HepG2 (cell line): Measurements from ENCODE around the gene ST8SIA1. TPM values are rescaled to one million over a fixed set of nuclear protein-coding genes. Genes with fewer than 3 reads are reported as not detected.
A peak's percentile ranks its signal among the peaks of the same experiment; 100 is the strongest.

Source experiments
- ATAC-seq: fragments of 200-7000 bp; cut with Tn5 transposase; 3 replicates; pipeline ENCODE4 v1.9.1; 2020; ENCODE audit warnings: mild to moderate bottlenecking, moderate library complexity
- BruUV-seq: library from RNA; stranded (reverse); fragments of 400-500 nt; replicated peaks from 2 replicates; lab custom pipeline; 2021; lab: Mats Ljungman, UMichigan
- CTCF ChIA-PET: fragments of 300-600 bp; formaldehyde crosslinking; extraction: SDS; loops from one replicate; lab custom pipeline; 2021; ENCODE audit warnings: low total read pairs, inconsistent platforms, low intra/inter-chr PET ratio; lab: Yijun Ruan, JAX
- POLR2A ChIA-PET: fragments of 350-600 bp; sonication (Branson Sonifier 250); formaldehyde crosslinking; loops from one replicate; lab custom pipeline; 2020; ENCODE audit warnings: antibody characterized with exemption, inconsistent platforms; lab: Yijun Ruan, JAX
- DNase-seq: peaks from one replicate; pipeline ENCODE4 v3.0.0-alpha.2; 2015; ENCODE audit warnings: low spot score
- FAIRE-seq: peaks from 3 replicates; lab custom pipeline; 2011; peaks lifted over from hg19 to GRCh38; lab: Jason Lieb, UNC
- H2AFZ ChIP-seq: one replicate; pipeline ENCODE4 v1.6.1; 2011; ENCODE audit warnings: low read length, inconsistent platforms
- H3K27ac ChIP-seq: fragments of 300-600 bp; 3 replicates; pipeline ENCODE4 v1.8.0; 2011; ENCODE audit warnings: mixed run types, mild to moderate bottlenecking, mixed read lengths, low read length, inconsistent platforms; ENCODE audit not compliant: insufficient read depth; ENCODE audit errors: extremely low read length
- H3K27me3 ChIP-seq, 2 experiments: fragments of 200-600 bp in 1 of 2; 2 replicates in 1 of 2; 3 replicates in 1 of 2; pipeline versions ENCODE4 v1.6.0 to v1.8.0; 2011; ENCODE audit warnings: low read length in 2 of 2, mild to moderate bottlenecking in 2 of 2, moderate library complexity in 2 of 2, inconsistent platforms in 1 of 2; ENCODE audit not compliant: insufficient read depth in 2 of 2, control insufficient read depth in 1 of 2
- H3K36me3 ChIP-seq, 2 experiments: fragments of 200-600 bp in 1 of 2; replicated peaks in 1 of 2; 2 replicates in 1 of 2; 3 replicates in 1 of 2; pipeline versions ENCODE4 v1.5.1 to v1.8.0; 2011; ENCODE audit warnings: low read length in 2 of 2, inconsistent platforms in 1 of 2; ENCODE audit not compliant: insufficient read depth in 2 of 2, control insufficient read depth in 1 of 2
- H3K4me1 ChIP-seq: 2 replicates; pipeline ENCODE4 v1.5.1; 2012; ENCODE audit warnings: low read length, inconsistent platforms; ENCODE audit not compliant: insufficient read depth
- H3K4me2 ChIP-seq: 2 replicates; pipeline ENCODE4 v1.6.0; 2011; ENCODE audit warnings: low read depth, low read length, inconsistent platforms
- H3K4me3 ChIP-seq, 3 experiments: fragments of 200-600 bp in 1 of 3; sonication (generic), shearing (Covaris generic) in 1 of 3; replicated peaks in 1 of 3; 2 replicates each; pipeline ENCODE4 v1.5.1; 2011 to 2016; ENCODE audit warnings: low read length in 3 of 3, inconsistent platforms in 2 of 3, low read depth in 2 of 3, mild to moderate bottlenecking in 2 of 3, control low read depth in 1 of 3, mixed read lengths in 1 of 3; ENCODE audit not compliant: insufficient read depth in 1 of 3
- H3K79me2 ChIP-seq: one replicate; pipeline ENCODE4 v1.6.1; 2011; ENCODE audit warnings: low read length, inconsistent platforms; ENCODE audit not compliant: insufficient read depth
- H3K9ac ChIP-seq: 2 replicates; pipeline ENCODE4 v1.6.0; 2011; ENCODE audit warnings: mild to moderate bottlenecking, low read depth, low read length, inconsistent platforms; ENCODE audit not compliant: insufficient read depth
- H3K9me3 ChIP-seq: 2 replicates; pipeline ENCODE4 v1.5.1; 2012; ENCODE audit warnings: mild to moderate bottlenecking, low read length
- H4K20me1 ChIP-seq: 2 replicates; pipeline ENCODE4 v1.6.0; 2011; ENCODE audit warnings: inconsistent platforms, mild to moderate bottlenecking, low read length, moderate library complexity; ENCODE audit not compliant: insufficient read depth
- MAFK ChIP-seq, 2 experiments: IDR thresholded peaks in 1 of 2; conservative IDR thresholded peaks in 1 of 2; 2 replicates each; pipeline ENCODE4 v1.6.1; 2011; ENCODE audit warnings: improper control_type of control experiment in 2 of 2, low read length in 2 of 2
- MATR3 ChIP-seq: sonication (generic); formaldehyde crosslinking; IDR thresholded peaks from 2 replicates; pipeline ENCODE4 v1.4.0; 2020; ENCODE audit warnings: missing genetic modification reagents
- PCBP2 ChIP-seq: fragments of 200-400 bp; formaldehyde crosslinking; optimal IDR thresholded peaks from 2 replicates; pipeline ENCODE3; 2018; ENCODE audit warnings: low read length, low read depth; ENCODE audit not compliant: poor library complexity, severe bottlenecking
- RARG ChIP-seq: sonication (generic); formaldehyde crosslinking; IDR thresholded peaks from 2 replicates; pipeline ENCODE4 v1.4.0; 2020; ENCODE audit warnings: low read depth, mild to moderate bottlenecking, missing genetic modification reagents
- ZNF331 ChIP-seq: sonication (generic); formaldehyde crosslinking; IDR thresholded peaks from 2 replicates; pipeline ENCODE4 v1.4.0; 2020; ENCODE audit warnings: missing genetic modification reagents
- ZNF558 ChIP-seq: sonication (generic); formaldehyde crosslinking; IDR thresholded peaks from 2 replicates; pipeline ENCODE4 v1.9.0; 2022; ENCODE audit warnings: mild to moderate bottlenecking, missing genetic modification reagents, borderline replicate concordance
- WGBS: methylation state at CpG from one replicate; pipeline ENCODE4 v1.1.6; 2017; ENCODE audit warnings: low lambda C conversion rate; 5-methylcytosine and 5-hydroxymethylcytosine counted together
- in situ Hi-C: cut with HindIII; loops from 2 replicates; pipeline ENCODE4 v1.10.0; 2017; ENCODE audit warnings: low pct_unique_long_range_greater_than_20kb; ENCODE audit not compliant: extremely low pct_ligation_motif_present
- intact Hi-C: fragments of 100-400 bp; cut with micrococcal nuclease; formaldehyde crosslinking; loops from one replicate; pipeline ENCODE4 v1.10.0; 2022; ENCODE audit not compliant: unreplicated experiment
- polyA plus RNA-seq, 8 experiments: library from polyadenylated mRNA; depleted of rRNA in 3 of 8; stranded (reverse) in 7 of 8; unstranded in 1 of 8; fragments of >200 nt; fragmentation: Illumina TruSeq in 4 of 8; extraction: Trizol in 4 of 8; gene quantifications; 2 replicates each; pipeline versions ENCODE4 v1.2.1 to v1.2.3, GENCODE V29; 2011 to 2016; ENCODE audit warnings: low read depth in 4 of 8, missing spikeins in 1 of 8, mixed read lengths in 1 of 8; ENCODE audit not compliant: insufficient read depth in 1 of 8
- total RNA-seq, 5 experiments: library from RNA; depleted of rRNA; stranded (reverse); fragments of >200 nt; fragmentation: Illumina TruSeq; extraction: Trizol; gene quantifications; 2 replicates each; pipeline ENCODE4 v1.2.3, GENCODE V29; 2016; ENCODE audit warnings: low read depth in 1 of 5
- TF ChIP-seq, protein P1 (sequence below): sonication (generic); formaldehyde crosslinking; conservative IDR thresholded peaks from 2 replicates; pipeline ENCODE4 v1.8.0; 2022; ENCODE audit warnings: low read depth, missing genetic modification reagents

Gene ST8SIA1
- total and polyA plus RNA-seq, 2 of the 13 experiments (the other 11 are each of a cell fraction or from before 2014, with no cell fraction given): not detected

DNA sequence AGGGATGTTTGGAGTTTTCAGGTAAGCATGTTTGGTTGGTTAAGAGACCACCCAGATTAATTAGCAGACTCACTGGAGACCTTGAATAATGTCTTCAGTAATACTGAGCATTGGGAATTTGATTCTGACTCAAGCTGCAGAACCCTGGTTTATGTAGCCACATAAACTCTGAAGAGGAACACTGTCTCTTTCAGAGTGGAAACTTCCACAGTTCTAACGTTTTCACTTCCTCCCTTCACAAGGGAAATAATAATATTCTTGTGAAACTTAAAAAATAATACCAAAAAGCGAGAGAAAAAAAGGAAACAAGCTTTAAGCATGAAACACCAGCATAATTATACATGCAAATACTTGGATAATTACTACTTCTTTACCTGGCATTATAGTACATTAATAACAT, 40.0 kb upstream of the ST8SIA1 start:
- ChIA-PET POLR2A (no interaction called here), CTCF (no interaction called here)
- H3K27ac ChIP-seq: no peak overlapping the region
- H3K9me3 ChIP-seq: no peaks in the 10 kb centered on the region
- BruUV-seq: no TSS peak
- no peak overlapping the region for H2AFZ ChIP-seq
- H3K4me2 ChIP-seq: no peak overlapping the region
- H3K36me3 ChIP-seq: no peaks in the 10 kb centered on the region
- in situ Hi-C loops (no loop called here), intact Hi-C loops (no loop called here)
- TF ChIP-seq MATR3 (CRISPR knock-in tag) (no peak), ZNF331 (CRISPR knock-in tag) (no peak), ZNF558 (CRISPR knock-in tag) (no peak), PCBP2 (no peak)
- TF ChIP-seq, protein P1, sequence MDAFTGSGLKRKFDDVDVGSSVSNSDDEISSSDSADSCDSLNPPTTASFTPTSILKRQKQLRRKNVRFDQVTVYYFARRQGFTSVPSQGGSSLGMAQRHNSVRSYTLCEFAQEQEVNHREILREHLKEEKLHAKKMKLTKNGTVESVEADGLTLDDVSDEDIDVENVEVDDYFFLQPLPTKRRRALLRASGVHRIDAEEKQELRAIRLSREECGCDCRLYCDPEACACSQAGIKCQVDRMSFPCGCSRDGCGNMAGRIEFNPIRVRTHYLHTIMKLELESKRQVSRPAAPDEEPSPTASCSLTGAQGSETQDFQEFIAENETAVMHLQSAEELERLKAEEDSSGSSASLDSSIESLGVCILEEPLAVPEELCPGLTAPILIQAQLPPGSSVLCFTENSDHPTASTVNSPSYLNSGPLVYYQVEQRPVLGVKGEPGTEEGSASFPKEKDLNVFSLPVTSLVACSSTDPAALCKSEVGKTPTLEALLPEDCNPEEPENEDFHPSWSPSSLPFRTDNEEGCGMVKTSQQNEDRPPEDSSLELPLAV (CRISPR knock-in tag): no peak
- H3K79me2 ChIP-seq: no peaks in the 10 kb centered on the region
- no peaks in the 10 kb centered on the region for H3K27me3 ChIP-seq
- ATAC-seq: no peak
- FAIRE-seq: no peak
- H3K4me3 ChIP-seq: no peak overlapping the region
- H3K9ac ChIP-seq: no peak overlapping the region
- no peak for DNase-seq
- H3K4me1 ChIP-seq: no peaks in the 10 kb centered on the region
- H4K20me1 ChIP-seq: no peaks in the 10 kb centered on the region
- 0% methylated on average over 2 of the region's 2 CpGs for WGBS

DNA sequence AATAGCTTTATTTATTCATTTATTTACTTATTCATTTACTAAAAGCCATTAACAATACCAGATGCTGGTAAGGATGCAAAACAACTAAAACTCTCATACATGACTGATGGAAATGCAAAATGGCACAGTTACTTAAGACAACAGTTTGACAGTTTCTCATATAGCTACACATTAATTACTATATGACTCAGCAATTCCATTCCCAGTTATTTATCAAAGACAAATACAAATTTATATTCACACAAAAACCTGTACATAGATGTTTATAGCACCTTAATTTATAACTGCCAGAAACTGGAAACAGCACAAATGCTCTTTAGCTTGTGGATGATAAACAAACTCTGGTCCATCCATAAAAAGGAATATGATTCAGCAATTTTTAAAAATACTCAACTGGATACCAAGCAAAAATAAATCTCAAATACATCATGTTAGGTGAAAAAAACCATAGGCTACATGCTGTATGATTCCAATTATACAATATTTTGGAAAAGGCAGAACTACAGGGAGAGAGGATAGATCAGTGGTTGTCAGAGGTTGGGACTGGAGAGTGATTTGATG, 37.9 kb upstream of the ST8SIA1 start:
- no peaks in the 10 kb centered on the region for H3K27me3 ChIP-seq
- ATAC-seq: no peak
- POLR2A ChIA-PET: no interaction called here
- no peaks in the 10 kb centered on the region for H3K4me1 ChIP-seq
- no peak for DNase-seq
- in situ Hi-C loops: no loop called here
- H3K27ac ChIP-seq: no peak overlapping the region
- CTCF ChIA-PET: no interaction called here
- H3K4me3 ChIP-seq: no peak overlapping the region
- no TSS peak for BruUV-seq
- peak; percentile 17 to 35; a peak in 1 of 4 replicates for TF ChIP-seq MAFK (conservative IDR thresholded peaks at IDR 0.05 in 1 of 2, IDR thresholded peaks at IDR 0.05 in 1 of 2; ENCODE audit: low read length in 2 of 2)
- TF ChIP-seq RARG (CRISPR knock-in tag): no peak
- no peaks in the 10 kb centered on the region for H3K79me2 ChIP-seq
- H3K4me2 ChIP-seq: no peak overlapping the region
- no peak overlapping the region for H3K9ac ChIP-seq
- H4K20me1 ChIP-seq: no peaks in the 10 kb centered on the region
- intact Hi-C loops: no loop called here
- H3K36me3 ChIP-seq: no peaks in the 10 kb centered on the region
- no peak for FAIRE-seq
- H3K9me3 ChIP-seq: no peaks in the 10 kb centered on the region
- H2AFZ ChIP-seq: no peak overlapping the region
